Mesendoderm (in vitro differentiated cells): Measurements from ENCODE around the gene FBLN2.

Experiments used
- DNase-seq: peaks from one replicate; pipeline ENCODE4 v3.0.0; 2013
- H2AK5ac ChIP-seq: 2 replicates; pipeline ENCODE4 v1.6.1; 2013; ENCODE audit warnings: low read length, inconsistent platforms
- H2BK120ac ChIP-seq: 2 replicates; pipeline ENCODE4 v1.6.1; 2013; ENCODE audit warnings: low read depth, mild to moderate bottlenecking, low read length, moderate library complexity, mixed read lengths
- H2BK15ac ChIP-seq: replicated peaks from 2 replicates; pipeline ENCODE4 v1.6.1; 2013; ENCODE audit warnings: low read depth, mild to moderate bottlenecking, moderate library complexity
- H2BK5ac ChIP-seq: 2 replicates; pipeline ENCODE4 v1.6.1; 2013; ENCODE audit warnings: low read length, inconsistent platforms
- H3K18ac ChIP-seq: 2 replicates; pipeline ENCODE4 v1.6.1; 2013; ENCODE audit warnings: mild to moderate bottlenecking, low read length, mixed read lengths
- H3K23ac ChIP-seq: one replicate; pipeline ENCODE4 v1.6.1; 2013; ENCODE audit warnings: low read length
- H3K27ac ChIP-seq: 2 replicates; pipeline ENCODE4 v1.5.1; 2013; ENCODE audit warnings: low read depth, mild to moderate bottlenecking, inconsistent platforms, low read length, moderate library complexity
- H3K27me3 ChIP-seq: 2 replicates; pipeline ENCODE4 v1.6.1; 2013; ENCODE audit warnings: low read length, control low read depth, mild to moderate bottlenecking, inconsistent platforms; ENCODE audit not compliant: insufficient read depth, poor library complexity
- H3K36me3 ChIP-seq: 2 replicates; pipeline ENCODE4 v1.6.1; 2013; ENCODE audit warnings: low read length, inconsistent platforms; ENCODE audit not compliant: control insufficient read depth, insufficient read depth
- H3K4ac ChIP-seq: one replicate; pipeline ENCODE4 v1.6.1; 2013; ENCODE audit warnings: low read depth, mild to moderate bottlenecking, low read length, moderate library complexity
- H3K4me1 ChIP-seq: 2 replicates; pipeline ENCODE4 v1.6.1; 2013; ENCODE audit warnings: low read depth, low read length, inconsistent platforms; ENCODE audit not compliant: control insufficient read depth
- H3K4me2 ChIP-seq: 2 replicates; pipeline ENCODE4 v1.6.1; 2013; ENCODE audit warnings: low read length
- H3K4me3 ChIP-seq: 2 replicates; pipeline ENCODE4 v1.5.1; 2013; ENCODE audit warnings: mild to moderate bottlenecking, low read length
- H3K56ac ChIP-seq: one replicate; pipeline ENCODE4 v1.6.1; 2013; ENCODE audit warnings: low read length
- H3K79me1 ChIP-seq: 2 replicates; pipeline ENCODE4 v1.6.1; 2013; ENCODE audit warnings: low read length, inconsistent platforms
- H3K79me2 ChIP-seq: 2 replicates; pipeline ENCODE4 v1.6.1; 2013; ENCODE audit warnings: mild to moderate bottlenecking, low read length; ENCODE audit not compliant: control insufficient read depth, insufficient read depth
- H3K9ac ChIP-seq: 2 replicates; pipeline ENCODE4 v1.6.1; 2013; ENCODE audit warnings: low read length, inconsistent platforms
- H4K5ac ChIP-seq: one replicate; pipeline ENCODE4 v1.6.1; 2013; ENCODE audit warnings: low read length
- H4K8ac ChIP-seq: one replicate; pipeline ENCODE4 v1.6.1; 2013; ENCODE audit warnings: low read depth, mild to moderate bottlenecking, control low read depth, low read length, moderate library complexity
- WGBS: extraction: QIAGEN DNeasy Blood & Tissue Kit; methylation state at CpG from one replicate; pipeline ENCODE4 v1.1.7; 2013; ENCODE audit warnings: low lambda C conversion rate, missing lambda C conversion rate; ENCODE audit not compliant: insufficient coverage; ENCODE audit errors: extremely low coverage; 5-methylcytosine and 5-hydroxymethylcytosine counted together

FBLN2 gene

DNA sequence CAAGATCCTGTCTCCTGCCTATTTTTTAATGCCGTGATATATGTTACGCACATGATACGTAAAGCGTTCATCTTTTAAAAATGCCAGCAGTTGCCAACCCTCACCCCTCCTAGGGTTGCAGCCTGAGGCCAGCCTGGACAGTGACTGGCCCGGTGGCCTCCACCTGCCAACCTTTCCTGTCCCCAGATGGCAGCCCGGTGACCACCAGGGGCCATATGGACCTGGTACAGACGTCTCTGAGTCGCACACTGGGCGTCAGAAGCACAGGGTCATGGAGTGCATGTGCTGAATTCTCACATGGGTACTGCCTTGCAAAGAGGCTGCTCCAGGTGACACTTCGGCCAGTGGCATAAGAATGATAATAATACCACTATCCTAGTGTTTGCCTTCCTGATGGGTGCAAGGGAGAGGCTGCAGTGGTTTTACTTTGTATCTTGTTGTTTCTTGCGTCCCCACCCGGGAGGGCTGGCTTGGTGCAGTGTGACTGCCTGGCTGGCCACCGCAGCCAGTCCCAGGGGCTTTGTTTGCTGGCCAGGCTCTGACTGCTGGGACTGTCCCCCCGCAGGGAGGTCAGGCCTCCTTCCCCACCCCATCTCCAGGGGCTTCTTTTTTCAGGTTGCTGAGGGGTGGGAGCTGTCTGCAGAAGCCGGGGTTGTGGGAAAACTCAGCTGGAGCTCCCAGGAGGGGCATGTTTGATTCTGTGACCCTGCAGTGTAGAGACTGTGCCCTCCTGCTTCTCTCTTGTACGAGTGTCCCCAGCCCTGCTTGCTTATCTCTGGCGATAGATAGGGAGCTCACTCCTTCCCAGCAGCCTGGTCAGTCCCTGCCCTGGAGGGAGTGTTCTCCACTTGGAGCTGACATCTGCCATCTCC lies 16.9 kb downstream of the FBLN2 start:
- no peaks in the 10 kb centered on the region for H3K79me2 ChIP-seq
- no peak overlapping the region for H4K8ac ChIP-seq
- H3K4me3 ChIP-seq = no peak overlapping the region
- peaks cover 4% of the 10 kb centered on the region for H3K4me1 ChIP-seq
- H3K23ac ChIP-seq = no peak overlapping the region
- no peak overlapping the region for H2BK5ac ChIP-seq
- no peak overlapping the region for H3K27ac ChIP-seq
- no peak for DNase-seq
- H3K4ac ChIP-seq = peak overlapping the region; percentile 41
- H3K27me3 ChIP-seq = no peaks in the 10 kb centered on the region
- H3K79me1 ChIP-seq = peaks cover 2% of the 10 kb centered on the region
- H3K4me2 ChIP-seq = no peak overlapping the region
- H3K9ac ChIP-seq = no peak overlapping the region
- H2BK15ac ChIP-seq = no peak overlapping the region
- H3K56ac ChIP-seq = peak overlapping the region; percentile 34
- no peak overlapping the region for H2AK5ac ChIP-seq
- no peak overlapping the region for H3K18ac ChIP-seq
- H4K5ac ChIP-seq = no peak overlapping the region
- H3K36me3 ChIP-seq = no peaks in the 10 kb centered on the region
- H2BK120ac ChIP-seq = no peak overlapping the region
- no CpG with 5 or more reads among the region's 17 CpGs for WGBS

GRCh38 chr3:13566453-13566748 lies 17.5 kb downstream of the FBLN2 start:
- H3K36me3 ChIP-seq = no peaks in the 10 kb centered on the region
- no peak overlapping the region for H3K18ac ChIP-seq
- no peak overlapping the region for H2AK5ac ChIP-seq
- H3K9ac ChIP-seq = no peak overlapping the region
- WGBS = no CpG with 5 or more reads among the region's 5 CpGs
- peak overlapping the region; percentile 10 for H3K56ac ChIP-seq
- no peak overlapping the region for H2BK5ac ChIP-seq
- H3K4me2 ChIP-seq = no peak overlapping the region
- no peak overlapping the region for H3K27ac ChIP-seq
- no peak overlapping the region for H2BK120ac ChIP-seq
- no peak for DNase-seq
- no peak overlapping the region for H4K5ac ChIP-seq
- no peak overlapping the region for H3K23ac ChIP-seq
- no peak overlapping the region for H4K8ac ChIP-seq
- peaks cover 4% of the 10 kb centered on the region for H3K4me1 ChIP-seq
- no peak overlapping the region for H3K4ac ChIP-seq
- no peaks in the 10 kb centered on the region for H3K27me3 ChIP-seq
- no peak overlapping the region for H3K4me3 ChIP-seq
- H3K79me1 ChIP-seq = peaks cover 2% of the 10 kb centered on the region
- H3K79me2 ChIP-seq = no peaks in the 10 kb centered on the region
- H2BK15ac ChIP-seq = no peak overlapping the region

DNA sequence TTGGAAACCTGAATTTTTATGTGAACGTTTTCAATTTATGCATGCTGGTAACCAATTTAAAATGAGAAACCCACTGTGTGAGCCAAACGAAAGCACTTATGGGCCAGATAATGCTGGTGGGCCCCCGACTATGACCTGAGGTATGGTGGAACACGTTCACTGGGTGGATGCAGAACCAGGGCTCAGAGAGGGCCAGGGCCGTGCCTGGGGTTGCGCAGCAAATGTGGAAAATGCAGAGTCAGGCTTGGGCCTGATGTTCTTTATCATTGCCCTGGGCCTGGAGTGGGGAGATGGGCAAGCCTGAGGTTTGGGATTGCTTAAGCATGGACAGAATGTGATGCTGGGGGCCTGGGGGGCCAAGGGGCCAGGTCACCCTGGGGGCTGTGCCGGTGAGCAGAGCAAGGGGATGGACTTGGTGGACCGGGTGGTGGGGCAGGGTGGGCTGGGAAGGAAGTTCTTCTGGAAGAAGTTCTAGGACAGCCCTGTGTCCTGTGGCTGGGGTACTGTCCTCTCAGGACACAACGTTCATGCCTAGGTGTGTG lies 17.9 kb downstream of the FBLN2 start:
- no peaks in the 10 kb centered on the region for H3K27me3 ChIP-seq
- no peak overlapping the region for H3K9ac ChIP-seq
- no peak for DNase-seq
- no peak overlapping the region for H3K18ac ChIP-seq
- no CpG with 5 or more reads among the region's 9 CpGs for WGBS
- H3K79me2 ChIP-seq = no peaks in the 10 kb centered on the region
- H4K8ac ChIP-seq = no peak overlapping the region
- H3K4me1 ChIP-seq = peaks cover 4% of the 10 kb centered on the region
- no peak overlapping the region for H3K27ac ChIP-seq
- H3K4me3 ChIP-seq = no peak overlapping the region
- H3K4me2 ChIP-seq = no peak overlapping the region
- no peak overlapping the region for H4K5ac ChIP-seq
- H3K36me3 ChIP-seq = no peaks in the 10 kb centered on the region
- H2AK5ac ChIP-seq = no peak overlapping the region
- no peak overlapping the region for H3K4ac ChIP-seq
- H3K79me1 ChIP-seq = peaks cover 2% of the 10 kb centered on the region
- H2BK120ac ChIP-seq = no peak overlapping the region
- H3K23ac ChIP-seq = no peak overlapping the region
- H2BK5ac ChIP-seq = no peak overlapping the region
- H2BK15ac ChIP-seq = no peak overlapping the region
- H3K56ac ChIP-seq = no peak overlapping the region

- peaks cover 4% of the 10 kb centered on the region for H3K4me1 ChIP-seq
- H3K27me3 ChIP-seq = no peaks in the 10 kb centered on the region
- no peak overlapping the region for H3K18ac ChIP-seq
- no peak overlapping the region for H3K4me2 ChIP-seq
- no peak overlapping the region for H3K56ac ChIP-seq
- H3K79me2 ChIP-seq = no peaks in the 10 kb centered on the region
- no peak overlapping the region for H2BK5ac ChIP-seq
- no peak overlapping the region for H4K8ac ChIP-seq
- no peak overlapping the region for H4K5ac ChIP-seq
- DNase-seq = no peak
- no peak overlapping the region for H2BK15ac ChIP-seq
- no peaks in the 10 kb centered on the region for H3K36me3 ChIP-seq
- no peak overlapping the region for H3K27ac ChIP-seq
- H2BK120ac ChIP-seq = no peak overlapping the region
- H2AK5ac ChIP-seq = no peak overlapping the region
- H3K79me1 ChIP-seq = peaks cover 2% of the 10 kb centered on the region
- no peak overlapping the region for H3K9ac ChIP-seq
- H3K4me3 ChIP-seq = no peak overlapping the region
- no peak overlapping the region for H3K4ac ChIP-seq
- no peak overlapping the region for H3K23ac ChIP-seq
- no CpG with 5 or more reads among the region's 20 CpGs for WGBS
These were observed 19.0 kb downstream of the FBLN2 start for GRCh38 chr3:13567684-13568514.

DNA sequence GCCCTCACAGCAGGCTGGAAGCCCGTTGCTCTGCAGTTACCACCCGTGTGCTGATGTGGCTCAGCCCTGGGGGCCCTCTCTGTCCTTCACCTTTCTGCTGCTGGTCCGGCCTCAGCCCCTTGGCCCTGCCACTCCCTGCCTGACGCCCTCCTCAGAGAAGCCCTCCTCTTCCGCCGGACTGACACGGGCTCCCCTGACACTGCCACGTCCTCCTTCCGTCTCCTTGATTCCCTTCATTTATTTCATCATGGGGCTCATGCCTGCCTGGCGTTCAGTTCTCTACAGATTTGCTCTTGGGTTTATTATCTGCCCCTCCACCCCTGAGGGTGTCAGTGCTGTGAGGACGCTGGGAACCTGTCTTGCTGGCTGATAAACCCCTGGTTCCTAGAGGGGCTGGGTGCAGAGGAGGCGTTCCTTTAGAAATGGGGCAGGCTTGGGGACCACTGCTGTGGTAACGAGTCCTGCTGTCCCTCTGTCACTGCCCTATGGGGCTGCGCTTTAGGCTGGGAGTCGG lies 19.6 kb downstream of the FBLN2 start:
- no peak overlapping the region for H2BK15ac ChIP-seq
- H3K56ac ChIP-seq = no peak overlapping the region
- no peak overlapping the region for H3K4ac ChIP-seq
- no CpG with 5 or more reads among the region's 15 CpGs for WGBS
- H3K27ac ChIP-seq = no peak overlapping the region
- H3K4me1 ChIP-seq = peaks cover 4% of the 10 kb centered on the region
- no peak overlapping the region for H3K4me2 ChIP-seq
- H4K5ac ChIP-seq = no peak overlapping the region
- no peaks in the 10 kb centered on the region for H3K79me1 ChIP-seq
- H2AK5ac ChIP-seq = no peak overlapping the region
- H2BK120ac ChIP-seq = no peak overlapping the region
- no peaks in the 10 kb centered on the region for H3K36me3 ChIP-seq
- DNase-seq = no peak
- no peak overlapping the region for H3K23ac ChIP-seq
- no peaks in the 10 kb centered on the region for H3K79me2 ChIP-seq
- H2BK5ac ChIP-seq = no peak overlapping the region
- no peak overlapping the region for H3K18ac ChIP-seq
- no peak overlapping the region for H4K8ac ChIP-seq
- no peak overlapping the region for H3K9ac ChIP-seq
- H3K27me3 ChIP-seq = no peaks in the 10 kb centered on the region
- H3K4me3 ChIP-seq = no peak overlapping the region
